ENCODE measurements around the gene CHST12.

CHST12 gene

GRCh38 chr7:2437537-2438148 lies 34.2 kb downstream of the CHST12 start:
- TF ChIP-seq TAF1 (IDR thresholded peaks at IDR 0.05; ENCODE audit: borderline replicate concordance, insufficient read depth, low read length) (no peak), POLR2AphosphoS5 (IDR thresholded peaks at IDR 0.05; ENCODE audit: low read depth, low read length) (no peak), FOXP2 (optimal IDR thresholded peaks at IDR 0.05; ENCODE audit: borderline replicate concordance, extremely low read depth, extremely low read length, insufficient read depth) (no peak), SIN3A (IDR thresholded peaks at IDR 0.05; ENCODE audit: borderline replicate concordance, insufficient read depth, low read length) (no peak)
- TF ChIP-seq, protein P1, sequence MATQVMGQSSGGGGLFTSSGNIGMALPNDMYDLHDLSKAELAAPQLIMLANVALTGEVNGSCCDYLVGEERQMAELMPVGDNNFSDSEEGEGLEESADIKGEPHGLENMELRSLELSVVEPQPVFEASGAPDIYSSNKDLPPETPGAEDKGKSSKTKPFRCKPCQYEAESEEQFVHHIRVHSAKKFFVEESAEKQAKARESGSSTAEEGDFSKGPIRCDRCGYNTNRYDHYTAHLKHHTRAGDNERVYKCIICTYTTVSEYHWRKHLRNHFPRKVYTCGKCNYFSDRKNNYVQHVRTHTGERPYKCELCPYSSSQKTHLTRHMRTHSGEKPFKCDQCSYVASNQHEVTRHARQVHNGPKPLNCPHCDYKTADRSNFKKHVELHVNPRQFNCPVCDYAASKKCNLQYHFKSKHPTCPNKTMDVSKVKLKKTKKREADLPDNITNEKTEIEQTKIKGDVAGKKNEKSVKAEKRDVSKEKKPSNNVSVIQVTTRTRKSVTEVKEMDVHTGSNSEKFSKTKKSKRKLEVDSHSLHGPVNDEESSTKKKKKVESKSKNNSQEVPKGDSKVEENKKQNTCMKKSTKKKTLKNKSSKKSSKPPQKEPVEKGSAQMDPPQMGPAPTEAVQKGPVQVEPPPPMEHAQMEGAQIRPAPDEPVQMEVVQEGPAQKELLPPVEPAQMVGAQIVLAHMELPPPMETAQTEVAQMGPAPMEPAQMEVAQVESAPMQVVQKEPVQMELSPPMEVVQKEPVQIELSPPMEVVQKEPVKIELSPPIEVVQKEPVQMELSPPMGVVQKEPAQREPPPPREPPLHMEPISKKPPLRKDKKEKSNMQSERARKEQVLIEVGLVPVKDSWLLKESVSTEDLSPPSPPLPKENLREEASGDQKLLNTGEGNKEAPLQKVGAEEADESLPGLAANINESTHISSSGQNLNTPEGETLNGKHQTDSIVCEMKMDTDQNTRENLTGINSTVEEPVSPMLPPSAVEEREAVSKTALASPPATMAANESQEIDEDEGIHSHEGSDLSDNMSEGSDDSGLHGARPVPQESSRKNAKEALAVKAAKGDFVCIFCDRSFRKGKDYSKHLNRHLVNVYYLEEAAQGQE (IDR thresholded peaks at IDR 0.05; ENCODE audit: insufficient read depth in 1 of 2, low read depth in 2 of 2, low read length in 2 of 2) = no peak

DNA sequence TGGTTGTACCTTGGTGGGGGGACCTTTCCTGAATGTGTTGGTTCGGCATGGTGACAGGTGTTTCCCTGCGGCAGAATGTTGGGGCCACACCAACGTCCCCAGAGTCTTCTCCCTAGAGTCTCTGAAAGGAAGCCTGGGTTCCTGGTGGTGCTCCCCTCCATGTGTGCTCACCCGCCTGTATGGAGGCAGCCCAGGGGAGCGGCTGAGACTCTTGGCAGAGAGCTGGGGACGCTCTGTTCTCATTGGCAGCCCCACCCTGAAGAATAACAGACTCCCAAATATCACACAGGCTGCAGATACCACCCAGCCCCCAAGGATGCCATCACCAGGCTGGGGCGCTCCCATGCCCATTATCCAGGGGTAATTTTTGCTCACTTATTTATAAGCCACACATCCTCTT lies 34.8 kb downstream of the CHST12 start:
- TF ChIP-seq, protein P1 (IDR thresholded peaks at IDR 0.05; ENCODE audit: insufficient read depth in 1 of 2, low read depth in 2 of 2, low read length in 2 of 2) = no peak
- TF ChIP-seq FOXP2 (optimal IDR thresholded peaks at IDR 0.05; ENCODE audit: borderline replicate concordance, extremely low read depth, extremely low read length, insufficient read depth) (no peak), SIN3A (IDR thresholded peaks at IDR 0.05; ENCODE audit: borderline replicate concordance, insufficient read depth, low read length) (no peak)

DNA sequence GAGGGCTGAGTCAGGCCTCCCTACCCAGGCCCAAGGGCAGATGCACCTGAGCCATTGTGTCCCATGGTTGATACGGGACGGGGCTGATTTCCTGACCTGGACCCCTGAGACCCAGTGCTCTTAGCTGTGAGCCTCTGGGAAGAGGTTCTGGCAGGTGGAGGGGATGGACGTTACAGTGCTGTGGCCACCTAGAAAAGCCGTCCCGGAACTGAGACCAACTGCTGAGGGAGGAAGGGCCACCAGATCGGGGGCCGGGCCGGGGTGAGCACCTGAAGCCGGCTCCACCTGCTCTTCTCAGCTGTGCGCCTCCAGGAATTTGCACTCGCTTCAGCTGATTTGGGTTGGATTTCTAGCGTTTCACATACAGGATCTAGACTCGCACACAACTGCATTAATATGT lies 35.4 kb downstream of the CHST12 start:
- TF ChIP-seq, protein P1 (IDR thresholded peaks at IDR 0.05; ENCODE audit: insufficient read depth in 1 of 2, low read depth in 2 of 2, low read length in 2 of 2) = no peak
- TF ChIP-seq POLR2AphosphoS5 (IDR thresholded peaks at IDR 0.05; ENCODE audit: low read depth, low read length) (no peak), FOXP2 (optimal IDR thresholded peaks at IDR 0.05; ENCODE audit: borderline replicate concordance, extremely low read depth, extremely low read length, insufficient read depth) (no peak), SIN3A (IDR thresholded peaks at IDR 0.05; ENCODE audit: borderline replicate concordance, insufficient read depth, low read length) (no peak), TAF1 (IDR thresholded peaks at IDR 0.05; ENCODE audit: borderline replicate concordance, insufficient read depth, low read length) (no peak)

- TF ChIP-seq POLR2AphosphoS5 (IDR thresholded peaks at IDR 0.05; ENCODE audit: low read depth, low read length) = no peak
- TF ChIP-seq, protein P1 (IDR thresholded peaks at IDR 0.05; ENCODE audit: insufficient read depth in 1 of 2, low read depth in 2 of 2, low read length in 2 of 2) = no peak
- no peak for TF ChIP-seq TAF1 (IDR thresholded peaks at IDR 0.05; ENCODE audit: borderline replicate concordance, insufficient read depth, low read length)
- no peak for TF ChIP-seq SIN3A (IDR thresholded peaks at IDR 0.05; ENCODE audit: borderline replicate concordance, insufficient read depth, low read length)
- TF ChIP-seq FOXP2 (optimal IDR thresholded peaks at IDR 0.05; ENCODE audit: borderline replicate concordance, extremely low read depth, extremely low read length, insufficient read depth) = no peak
Observed at GRCh38 chr7:2440608-2441245, 37.3 kb downstream of the CHST12 start.

All from PFSK-1 (cell line).